Fibroblast of lung (primary cell): ENCODE results near the gene FUT8.

Source experiments
- CTCF ChIP-seq, 2 donors: IDR thresholded peaks in 1 of 2; conservative IDR thresholded peaks in 1 of 2; 1 replicate in 1 of 2; 2 replicates in 1 of 2; pipeline ENCODE4 v1.5.1; 2011 to 2012; ENCODE audit warnings: low read length in 2 of 2, control low read depth in 1 of 2, inconsistent platforms in 1 of 2, low read depth in 1 of 2, mild to moderate bottlenecking in 1 of 2
- EZH2 ChIP-seq: IDR thresholded peaks from 2 replicates; pipeline ENCODE4 v1.5.1; 2012; ENCODE audit warnings: low read length, control low read depth, mild to moderate bottlenecking; ENCODE audit errors: missing control alignments

DNA sequence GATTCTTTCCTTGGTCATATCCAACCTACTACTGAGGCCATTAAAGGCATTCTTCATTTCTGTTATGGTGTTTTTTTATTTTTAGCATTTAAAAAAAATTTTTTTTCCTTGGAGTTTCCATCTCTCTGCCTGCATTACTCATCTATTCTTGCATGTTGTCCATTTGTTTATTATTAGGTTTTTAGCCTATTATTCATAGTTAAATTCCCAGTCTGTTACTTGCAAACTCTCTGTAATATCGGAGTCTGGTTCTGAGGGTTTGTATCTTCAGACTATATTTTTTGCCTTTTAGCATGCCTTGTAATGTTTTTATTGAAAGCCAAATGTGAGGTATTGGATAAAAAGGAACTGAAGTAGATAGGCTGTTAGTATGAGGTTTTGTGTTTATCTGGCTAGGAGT lies 284.3 kb downstream of the FUT8 start:
- TF ChIP-seq CTCF (conservative IDR thresholded peaks at IDR 0.05 in 1 of 2, IDR thresholded peaks at IDR 0.05 in 1 of 2; ENCODE audit: low read depth in 1 of 2, low read length in 2 of 2) (no peak), EZH2 (no peak)
